H1 (cell line): ENCODE results near the gene CNOT1. TPM values are rescaled to one million over a fixed set of nuclear protein-coding genes. Genes with fewer than 3 reads are reported as not detected.

Experiments
- CHD7 ChIP-seq: fragments of 300-600 bp; sonication (generic); IDR thresholded peaks from 2 replicates; pipeline ENCODE4 v1.7.1; 2012; ENCODE audit warnings: low read length, moderate library complexity, mild to moderate bottlenecking, inconsistent platforms; ENCODE audit not compliant: insufficient replicate concordance
- polyA plus RNA-seq, 7 experiments: library from polyadenylated mRNA; depleted of rRNA in 3 of 7; stranded (reverse) in 5 of 7; unstranded in 2 of 7; fragments of >200 nt in 5 of 7; fragments of 200-250 nt in 2 of 7; gene quantifications; 1 replicate in 5 of 7; 2 replicates in 1 of 7; 4 replicates in 1 of 7; pipeline versions ENCODE4 v1.2.1 to v1.2.3, GENCODE V29; 2011 to 2013; ENCODE audit warnings: missing spikeins in 2 of 7, mixed read lengths in 2 of 7
- total RNA-seq: library from RNA; stranded (reverse); fragmentation: NEBNext Ultra II Directional; extraction: Animal tissue kit (Norgen Biotek cat#: 25700); gene quantifications from 2 replicates; pipeline ENCODE4 v1.2.1, GENCODE V29; 2021

The CNOT1 gene
- total and polyA plus RNA-seq, 2 of the 8 experiments (the other 6 are each of a cell fraction or from before 2014, with no cell fraction given), result 306 to 319 TPM

GRCh38 chr16:58574895-58575294, 54.7 kb downstream of the CNOT1 start (continued):
- TF ChIP-seq CHD7, result no peak
